Mesendoderm (in vitro differentiated cells): Measurements from ENCODE around the gene HCFC1R1.

Source experiments
- DNase-seq: peaks from one replicate; pipeline ENCODE4 v3.0.0; 2013
- H2AK5ac ChIP-seq: 2 replicates; pipeline ENCODE4 v1.6.1; 2013; ENCODE audit warnings: low read length, inconsistent platforms
- H2BK120ac ChIP-seq: 2 replicates; pipeline ENCODE4 v1.6.1; 2013; ENCODE audit warnings: low read depth, mild to moderate bottlenecking, low read length, moderate library complexity, mixed read lengths
- H2BK15ac ChIP-seq: replicated peaks from 2 replicates; pipeline ENCODE4 v1.6.1; 2013; ENCODE audit warnings: low read depth, mild to moderate bottlenecking, moderate library complexity
- H2BK5ac ChIP-seq: 2 replicates; pipeline ENCODE4 v1.6.1; 2013; ENCODE audit warnings: low read length, inconsistent platforms
- H3K18ac ChIP-seq: 2 replicates; pipeline ENCODE4 v1.6.1; 2013; ENCODE audit warnings: mild to moderate bottlenecking, low read length, mixed read lengths
- H3K23ac ChIP-seq: one replicate; pipeline ENCODE4 v1.6.1; 2013; ENCODE audit warnings: low read length
- H3K27ac ChIP-seq: 2 replicates; pipeline ENCODE4 v1.5.1; 2013; ENCODE audit warnings: low read depth, mild to moderate bottlenecking, inconsistent platforms, low read length, moderate library complexity
- H3K27me3 ChIP-seq: 2 replicates; pipeline ENCODE4 v1.6.1; 2013; ENCODE audit warnings: low read length, control low read depth, mild to moderate bottlenecking, inconsistent platforms; ENCODE audit not compliant: insufficient read depth, poor library complexity
- H3K36me3 ChIP-seq: 2 replicates; pipeline ENCODE4 v1.6.1; 2013; ENCODE audit warnings: low read length, inconsistent platforms; ENCODE audit not compliant: control insufficient read depth, insufficient read depth
- H3K4ac ChIP-seq: one replicate; pipeline ENCODE4 v1.6.1; 2013; ENCODE audit warnings: low read depth, mild to moderate bottlenecking, low read length, moderate library complexity
- H3K4me1 ChIP-seq: 2 replicates; pipeline ENCODE4 v1.6.1; 2013; ENCODE audit warnings: low read depth, low read length, inconsistent platforms; ENCODE audit not compliant: control insufficient read depth
- H3K4me2 ChIP-seq: 2 replicates; pipeline ENCODE4 v1.6.1; 2013; ENCODE audit warnings: low read length
- H3K4me3 ChIP-seq: 2 replicates; pipeline ENCODE4 v1.5.1; 2013; ENCODE audit warnings: mild to moderate bottlenecking, low read length
- H3K56ac ChIP-seq: one replicate; pipeline ENCODE4 v1.6.1; 2013; ENCODE audit warnings: low read length
- H3K79me1 ChIP-seq: 2 replicates; pipeline ENCODE4 v1.6.1; 2013; ENCODE audit warnings: low read length, inconsistent platforms
- H3K79me2 ChIP-seq: 2 replicates; pipeline ENCODE4 v1.6.1; 2013; ENCODE audit warnings: mild to moderate bottlenecking, low read length; ENCODE audit not compliant: control insufficient read depth, insufficient read depth
- H3K9ac ChIP-seq: 2 replicates; pipeline ENCODE4 v1.6.1; 2013; ENCODE audit warnings: low read length, inconsistent platforms
- H4K5ac ChIP-seq: one replicate; pipeline ENCODE4 v1.6.1; 2013; ENCODE audit warnings: low read length
- H4K8ac ChIP-seq: one replicate; pipeline ENCODE4 v1.6.1; 2013; ENCODE audit warnings: low read depth, mild to moderate bottlenecking, control low read depth, low read length, moderate library complexity
- WGBS: extraction: QIAGEN DNeasy Blood & Tissue Kit; methylation state at CpG from one replicate; pipeline ENCODE4 v1.1.7; 2013; ENCODE audit warnings: low lambda C conversion rate, missing lambda C conversion rate; ENCODE audit not compliant: insufficient coverage; ENCODE audit errors: extremely low coverage; 5-methylcytosine and 5-hydroxymethylcytosine counted together

HCFC1R1 gene

GRCh38 chr16:2990891-2991290 lies 32.9 kb downstream of the HCFC1R1 start:
- Histone ChIP-seq H3K4ac (no peak overlapping the region), H3K4me2 (no peak overlapping the region), H2BK5ac (no peak overlapping the region), H3K79me1 (no peaks in the 10 kb centered on the region), H3K56ac (peak overlapping the region; percentile 42), H2AK5ac (no peak overlapping the region), H3K23ac (no peak overlapping the region), H4K5ac (no peak overlapping the region), H2BK15ac (no peak overlapping the region), H4K8ac (no peak overlapping the region), H3K36me3 (no peaks in the 10 kb centered on the region), H3K4me1 (no peaks in the 10 kb centered on the region), H2BK120ac (no peak overlapping the region), H3K27me3 (no peaks in the 10 kb centered on the region), H3K27ac (no peak overlapping the region), H3K4me3 (no peak overlapping the region), H3K79me2 (no peaks in the 10 kb centered on the region), H3K9ac (peak overlapping the region; percentile 16), H3K18ac (no peak overlapping the region)
- no peak for DNase-seq
- WGBS: no CpG with 5 or more reads among the region's 10 CpGs

GRCh38 chr16:2988590-2989099 lies 35.1 kb downstream of the HCFC1R1 start:
- Histone ChIP-seq H3K4ac (no peak overlapping the region), H3K4me3 (no peak overlapping the region), H2BK5ac (no peak overlapping the region), H2BK120ac (no peak overlapping the region), H3K27ac (no peak overlapping the region), H4K5ac (no peak overlapping the region), H2AK5ac (no peak overlapping the region), H3K56ac (no peak overlapping the region), H3K79me2 (no peaks in the 10 kb centered on the region), H3K23ac (no peak overlapping the region), H3K36me3 (no peaks in the 10 kb centered on the region), H2BK15ac (no peak overlapping the region), H3K4me1 (no peaks in the 10 kb centered on the region), H3K18ac (no peak overlapping the region), H3K79me1 (no peaks in the 10 kb centered on the region), H3K27me3 (no peaks in the 10 kb centered on the region), H3K9ac (no peak overlapping the region), H4K8ac (no peak overlapping the region), H3K4me2 (no peak overlapping the region)
- no CpG with 5 or more reads among the region's 8 CpGs for WGBS
- no peak for DNase-seq

- WGBS: no CpG with 5 or more reads among the region's 8 CpGs
- no peak overlapping the region for H3K9ac ChIP-seq
- H3K18ac ChIP-seq: no peak overlapping the region
- no peak overlapping the region for H3K4me3 ChIP-seq
- no peak overlapping the region for H4K8ac ChIP-seq
- no peak overlapping the region for H2BK5ac ChIP-seq
- no peaks in the 10 kb centered on the region for H3K4me1 ChIP-seq
- H4K5ac ChIP-seq: no peak overlapping the region
- H3K23ac ChIP-seq: no peak overlapping the region
- no peak overlapping the region for H3K4ac ChIP-seq
- H3K4me2 ChIP-seq: no peak overlapping the region
- no peak overlapping the region for H2BK120ac ChIP-seq
- no peaks in the 10 kb centered on the region for H3K27me3 ChIP-seq
- DNase-seq: no peak
- H3K36me3 ChIP-seq: no peaks in the 10 kb centered on the region
- no peak overlapping the region for H3K27ac ChIP-seq
- H2AK5ac ChIP-seq: no peak overlapping the region
- H3K79me2 ChIP-seq: no peaks in the 10 kb centered on the region
- H3K56ac ChIP-seq: no peak overlapping the region
- H3K79me1 ChIP-seq: no peaks in the 10 kb centered on the region
- no peak overlapping the region for H2BK15ac ChIP-seq
Observed at GRCh38 chr16:2987833-2988232, 35.9 kb downstream of the HCFC1R1 start.

GRCh38 chr16:2987286-2987685 lies 36.5 kb downstream of the HCFC1R1 start:
- Histone ChIP-seq H3K79me2 (no peaks in the 10 kb centered on the region), H3K23ac (no peak overlapping the region), H3K4me1 (no peaks in the 10 kb centered on the region), H4K5ac (no peak overlapping the region), H3K79me1 (no peaks in the 10 kb centered on the region), H3K9ac (no peak overlapping the region), H3K4me2 (no peak overlapping the region), H2BK5ac (no peak overlapping the region), H3K36me3 (no peaks in the 10 kb centered on the region), H2BK120ac (no peak overlapping the region), H3K4ac (no peak overlapping the region), H3K27ac (no peak overlapping the region), H2BK15ac (no peak overlapping the region), H4K8ac (no peak overlapping the region), H2AK5ac (no peak overlapping the region), H3K18ac (no peak overlapping the region), H3K56ac (no peak overlapping the region), H3K4me3 (no peak overlapping the region), H3K27me3 (no peaks in the 10 kb centered on the region)
- no CpG with 5 or more reads among the region's 9 CpGs for WGBS
- DNase-seq: no peak

- H3K4ac ChIP-seq: no peak overlapping the region
- H3K23ac ChIP-seq: no peak overlapping the region
- H4K8ac ChIP-seq: no peak overlapping the region
- no peak overlapping the region for H2BK5ac ChIP-seq
- no peak overlapping the region for H2BK15ac ChIP-seq
- WGBS: no CpG with 5 or more reads among the region's 17 CpGs
- H3K18ac ChIP-seq: no peak overlapping the region
- no peaks in the 10 kb centered on the region for H3K36me3 ChIP-seq
- H3K4me2 ChIP-seq: no peak overlapping the region
- H3K27me3 ChIP-seq: no peaks in the 10 kb centered on the region
- H2AK5ac ChIP-seq: no peak overlapping the region
- no peak overlapping the region for H4K5ac ChIP-seq
- no peak overlapping the region for H3K4me3 ChIP-seq
- H3K79me1 ChIP-seq: no peaks in the 10 kb centered on the region
- no peaks in the 10 kb centered on the region for H3K79me2 ChIP-seq
- H3K4me1 ChIP-seq: peaks cover 2% of the 10 kb centered on the region
- no peak overlapping the region for H3K56ac ChIP-seq
- no peak for DNase-seq
- H3K27ac ChIP-seq: no peak overlapping the region
- H3K9ac ChIP-seq: no peak overlapping the region
- no peak overlapping the region for H2BK120ac ChIP-seq
Observed at GRCh38 chr16:2986623-2987188, 37.0 kb downstream of the HCFC1R1 start.

- Histone ChIP-seq H4K8ac (no peak overlapping the region), H3K79me1 (no peaks in the 10 kb centered on the region), H3K36me3 (no peaks in the 10 kb centered on the region), H3K56ac (peak overlapping the region; percentile 15), H2BK5ac (no peak overlapping the region), H3K18ac (no peak overlapping the region), H3K79me2 (no peaks in the 10 kb centered on the region), H3K27me3 (no peaks in the 10 kb centered on the region), H2BK15ac (no peak overlapping the region), H3K4me2 (no peak overlapping the region), H2AK5ac (no peak overlapping the region), H3K4me1 (peaks cover 2% of the 10 kb centered on the region), H2BK120ac (no peak overlapping the region), H3K9ac (no peak overlapping the region), H3K27ac (no peak overlapping the region), H3K4ac (no peak overlapping the region), H3K4me3 (no peak overlapping the region), H4K5ac (no peak overlapping the region), H3K23ac (no peak overlapping the region)
- no CpG with 5 or more reads among the region's 15 CpGs for WGBS
- no peak for DNase-seq
Observed at GRCh38 chr16:2985893-2986355, 37.8 kb downstream of the HCFC1R1 start.
